Fibroblast of pulmonary artery (primary cell): ENCODE data around the gene CDH23.

Experiments
- DNase-seq: peaks from one replicate; pipeline ENCODE4 v3.0.0-alpha.2; 2010; ENCODE audit warnings: low read depth
- H3K4me3 ChIP-seq: replicated peaks from 2 replicates; pipeline ENCODE4 v1.5.1; 2011; ENCODE audit warnings: low read depth, mild to moderate bottlenecking, control low read depth, low read length, moderate library complexity
- TF ChIP-seq, protein P1 (sequence below): IDR thresholded peaks from 2 replicates; pipeline ENCODE4 v1.5.1; 2011; ENCODE audit warnings: mild to moderate bottlenecking, control low read depth, low read length, inconsistent platforms; ENCODE audit errors: missing control alignments

CDH23 gene

DNA sequence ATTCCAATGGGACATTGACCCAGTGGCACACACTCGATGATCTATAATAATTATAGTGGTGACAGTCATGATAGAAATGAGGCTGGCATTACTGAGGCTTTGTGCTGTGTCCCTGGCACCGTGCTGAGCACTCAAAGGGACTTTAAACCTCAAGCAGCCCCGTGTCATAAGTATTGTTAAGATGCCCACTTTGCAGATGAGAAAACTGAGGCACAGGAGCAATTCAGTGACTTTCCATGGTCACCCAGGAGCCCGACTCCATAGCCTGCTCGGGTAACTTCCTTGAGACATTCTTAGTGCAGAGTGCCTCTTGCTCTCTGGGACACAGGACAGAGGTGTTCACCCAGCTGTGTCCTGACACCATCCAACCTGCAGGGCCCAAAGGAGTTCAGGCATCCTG is 170.3 kb downstream of the CDH23 start:
- DNase-seq, result no peak
- no peak overlapping the region for H3K4me3 ChIP-seq

DNA sequence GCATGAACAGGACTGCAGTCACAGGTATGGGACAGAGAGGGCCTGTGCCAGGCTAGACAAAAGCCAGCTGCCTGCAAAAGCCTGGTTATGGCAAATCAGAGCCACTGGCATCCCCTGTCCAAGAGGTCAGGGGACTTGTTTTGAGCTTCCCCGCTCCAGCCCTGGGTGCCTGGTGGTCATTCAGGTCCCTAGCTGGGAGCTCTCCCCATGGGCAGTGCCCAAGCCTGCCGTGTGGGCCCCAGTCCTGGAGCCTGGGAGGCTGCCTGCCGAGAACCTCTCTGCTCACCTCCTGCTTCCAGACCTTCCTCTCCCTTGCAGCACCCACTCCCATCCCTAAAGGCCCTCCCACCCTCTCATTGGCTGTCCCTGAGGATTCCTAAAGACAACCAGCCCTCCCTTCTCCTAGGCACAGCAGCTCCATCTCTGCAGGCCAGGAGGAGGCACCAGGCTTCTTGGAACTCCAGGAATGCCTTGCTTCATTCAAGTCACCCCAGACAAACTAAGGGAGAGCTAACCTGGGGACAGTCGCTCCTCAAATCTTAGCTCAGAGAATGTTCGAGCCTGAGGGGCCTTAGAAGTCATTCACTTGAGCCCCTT is 172.3 kb downstream of the CDH23 start:
- TF ChIP-seq, protein P1, sequence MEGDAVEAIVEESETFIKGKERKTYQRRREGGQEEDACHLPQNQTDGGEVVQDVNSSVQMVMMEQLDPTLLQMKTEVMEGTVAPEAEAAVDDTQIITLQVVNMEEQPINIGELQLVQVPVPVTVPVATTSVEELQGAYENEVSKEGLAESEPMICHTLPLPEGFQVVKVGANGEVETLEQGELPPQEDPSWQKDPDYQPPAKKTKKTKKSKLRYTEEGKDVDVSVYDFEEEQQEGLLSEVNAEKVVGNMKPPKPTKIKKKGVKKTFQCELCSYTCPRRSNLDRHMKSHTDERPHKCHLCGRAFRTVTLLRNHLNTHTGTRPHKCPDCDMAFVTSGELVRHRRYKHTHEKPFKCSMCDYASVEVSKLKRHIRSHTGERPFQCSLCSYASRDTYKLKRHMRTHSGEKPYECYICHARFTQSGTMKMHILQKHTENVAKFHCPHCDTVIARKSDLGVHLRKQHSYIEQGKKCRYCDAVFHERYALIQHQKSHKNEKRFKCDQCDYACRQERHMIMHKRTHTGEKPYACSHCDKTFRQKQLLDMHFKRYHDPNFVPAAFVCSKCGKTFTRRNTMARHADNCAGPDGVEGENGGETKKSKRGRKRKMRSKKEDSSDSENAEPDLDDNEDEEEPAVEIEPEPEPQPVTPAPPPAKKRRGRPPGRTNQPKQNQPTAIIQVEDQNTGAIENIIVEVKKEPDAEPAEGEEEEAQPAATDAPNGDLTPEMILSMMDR, result no peak
- no peak overlapping the region for H3K4me3 ChIP-seq
- DNase-seq, result no peak

More for the DNA sequence above, 170.3 kb downstream of the CDH23 start:
- TF ChIP-seq, protein P1, result no peak

GRCh38 chr10:71569775-71570588 is 173.3 kb downstream of the CDH23 start:
- TF ChIP-seq, protein P1, result peak; percentile 82
- peak; percentile 49 for DNase-seq
- no peak overlapping the region for H3K4me3 ChIP-seq

DNA sequence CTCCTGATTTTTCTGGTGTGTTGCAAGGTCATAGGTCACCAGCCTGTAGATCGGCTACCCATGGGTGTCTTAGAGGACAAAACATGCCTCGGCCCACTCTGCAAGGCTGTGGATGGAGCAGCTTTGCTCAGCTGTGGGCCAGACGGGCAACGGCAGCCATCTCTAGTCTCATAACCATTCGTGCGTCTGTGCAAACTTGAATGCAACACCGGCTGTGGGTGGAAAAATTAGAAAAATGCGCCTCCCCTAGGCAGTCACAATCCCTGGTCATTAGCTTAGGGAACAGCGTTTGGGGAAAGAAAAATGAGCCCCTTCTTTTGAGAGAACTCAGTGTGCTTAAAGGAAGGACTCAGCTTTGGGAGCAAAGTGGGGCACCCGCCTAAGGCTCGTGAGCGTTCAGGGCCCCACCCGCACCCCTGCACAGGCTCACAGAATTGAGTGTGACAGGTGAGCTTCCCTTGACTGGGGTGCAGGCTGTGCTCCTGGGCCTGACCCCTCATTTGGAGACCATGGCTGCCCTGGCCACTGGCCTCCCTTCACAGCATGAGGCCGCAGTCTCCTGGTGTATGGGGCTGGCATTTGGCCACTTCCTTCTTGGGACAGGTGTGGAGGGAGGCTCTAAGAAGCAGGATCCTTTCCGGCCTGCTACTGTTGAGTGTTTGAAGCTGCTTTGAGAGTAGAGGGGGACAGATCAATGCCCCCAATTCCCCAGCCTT is 174.9 kb downstream of the CDH23 start:
- DNase-seq, result no peak
- TF ChIP-seq, protein P1, result no peak
- no peak overlapping the region for H3K4me3 ChIP-seq

DNA sequence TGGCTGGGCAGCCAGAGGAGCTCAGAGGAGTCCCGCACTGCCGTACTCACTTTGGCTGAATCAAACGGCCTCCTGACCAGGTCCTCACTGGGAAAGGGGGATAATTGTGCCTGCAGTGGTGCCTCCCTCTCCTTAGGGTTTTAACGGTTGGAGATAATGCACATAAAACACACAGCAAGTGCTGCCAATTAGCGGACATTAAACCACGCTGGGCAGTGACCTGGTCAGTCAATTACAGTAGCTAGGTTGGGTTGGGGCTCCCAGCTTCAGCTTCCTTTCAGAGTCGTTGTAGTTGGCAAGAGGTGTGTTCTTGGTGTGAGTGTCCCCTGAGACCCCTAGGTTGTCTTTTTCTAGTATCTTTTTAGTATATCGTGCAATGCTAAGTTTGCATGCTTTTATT is 176.2 kb downstream of the CDH23 start:
- no peak overlapping the region for H3K4me3 ChIP-seq
- TF ChIP-seq, protein P1, result no peak
- no peak for DNase-seq

DNA sequence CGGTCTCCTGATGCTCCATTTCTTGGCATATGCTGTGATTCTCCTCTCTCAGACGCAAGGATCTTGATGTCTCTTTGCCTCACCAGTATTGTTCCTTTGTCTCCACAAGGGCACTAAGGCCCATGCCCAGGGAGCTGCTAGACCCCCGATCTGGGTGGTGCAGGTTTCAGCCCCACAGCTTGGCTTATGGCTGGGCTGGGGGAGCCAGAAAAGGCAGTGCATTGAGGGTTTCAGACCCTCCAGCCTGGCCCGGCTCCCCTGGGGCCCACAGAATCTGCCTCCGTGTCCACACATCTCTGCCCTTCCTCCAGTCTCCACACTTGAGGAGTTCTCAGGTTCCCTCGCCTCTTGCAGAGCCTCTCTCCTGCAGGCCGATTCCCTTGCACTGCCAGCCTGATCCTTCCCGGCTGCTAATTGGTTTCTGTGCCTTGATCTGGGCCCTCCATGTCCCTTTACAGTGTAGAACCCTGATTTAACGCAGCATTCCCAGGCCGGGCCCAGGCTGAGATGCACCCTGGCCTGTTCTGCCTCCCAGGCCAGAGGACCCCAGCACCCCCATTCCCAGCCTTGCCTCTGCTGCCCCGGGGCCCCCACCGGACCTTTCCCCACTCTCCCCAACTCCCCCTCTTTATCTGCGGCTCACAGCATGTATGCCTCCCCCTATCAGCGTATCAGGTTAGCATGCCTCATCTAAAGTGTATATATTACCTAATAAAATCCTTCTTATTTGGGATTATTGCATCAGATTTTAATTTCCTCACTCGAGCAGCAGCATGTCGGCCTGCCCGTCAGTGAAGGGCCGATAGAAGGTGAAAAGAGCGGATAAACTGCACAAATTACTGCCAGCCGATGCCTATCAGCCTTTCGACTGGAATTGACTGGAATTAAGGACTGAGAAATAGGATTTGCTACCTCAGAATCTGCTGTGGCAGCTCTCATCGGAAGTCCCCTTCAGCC is 177.1 kb downstream of the CDH23 start:
- TF ChIP-seq, protein P1, result no peak
- H3K4me3 ChIP-seq, result no peak overlapping the region
- DNase-seq, result no peak
